ENCODE data around the gene MAN2A1.

The MAN2A1 gene

GRCh38 chr5:109916481-109917153 lies 226.9 kb downstream of the MAN2A1 start:
- no peak for DNase-seq
